DND-41 (cell line): ENCODE results near the gene SPECC1.

Source experiments
- EZH2 ChIP-seq: IDR thresholded peaks from 3 replicates; pipeline ENCODE4 v1.6.1; 2012; ENCODE audit warnings: borderline replicate concordance, low read depth, mild to moderate bottlenecking, moderate library complexity, low read length, inconsistent platforms; ENCODE audit not compliant: severe bottlenecking
- TF ChIP-seq, protein P1 (sequence below): IDR thresholded peaks from 2 replicates; pipeline ENCODE4 v1.5.1; 2012; ENCODE audit warnings: borderline replicate concordance, low read length, moderate library complexity, mild to moderate bottlenecking; ENCODE audit not compliant: poor library complexity, severe bottlenecking; ENCODE audit errors: extremely low read depth

DNA sequence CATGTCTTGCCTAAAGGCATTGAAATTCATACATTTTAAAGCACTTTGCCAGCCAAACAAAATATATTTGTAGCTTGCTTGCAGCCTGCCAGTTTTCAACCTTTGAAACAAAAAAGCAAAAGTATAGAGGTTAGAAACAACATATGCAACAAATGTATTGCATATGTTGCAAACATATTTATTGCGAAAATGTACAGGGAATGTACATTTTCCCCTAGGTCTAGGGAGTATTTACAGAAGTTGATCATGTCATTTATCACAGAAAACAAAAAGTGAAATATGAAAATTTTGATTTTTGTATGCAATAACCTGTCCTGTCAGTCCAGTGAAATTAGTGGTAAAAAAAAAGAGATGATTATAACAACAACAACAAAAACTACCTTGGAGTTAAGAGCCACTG is 171.5 kb downstream of the SPECC1 start:
- TF ChIP-seq, protein P1, sequence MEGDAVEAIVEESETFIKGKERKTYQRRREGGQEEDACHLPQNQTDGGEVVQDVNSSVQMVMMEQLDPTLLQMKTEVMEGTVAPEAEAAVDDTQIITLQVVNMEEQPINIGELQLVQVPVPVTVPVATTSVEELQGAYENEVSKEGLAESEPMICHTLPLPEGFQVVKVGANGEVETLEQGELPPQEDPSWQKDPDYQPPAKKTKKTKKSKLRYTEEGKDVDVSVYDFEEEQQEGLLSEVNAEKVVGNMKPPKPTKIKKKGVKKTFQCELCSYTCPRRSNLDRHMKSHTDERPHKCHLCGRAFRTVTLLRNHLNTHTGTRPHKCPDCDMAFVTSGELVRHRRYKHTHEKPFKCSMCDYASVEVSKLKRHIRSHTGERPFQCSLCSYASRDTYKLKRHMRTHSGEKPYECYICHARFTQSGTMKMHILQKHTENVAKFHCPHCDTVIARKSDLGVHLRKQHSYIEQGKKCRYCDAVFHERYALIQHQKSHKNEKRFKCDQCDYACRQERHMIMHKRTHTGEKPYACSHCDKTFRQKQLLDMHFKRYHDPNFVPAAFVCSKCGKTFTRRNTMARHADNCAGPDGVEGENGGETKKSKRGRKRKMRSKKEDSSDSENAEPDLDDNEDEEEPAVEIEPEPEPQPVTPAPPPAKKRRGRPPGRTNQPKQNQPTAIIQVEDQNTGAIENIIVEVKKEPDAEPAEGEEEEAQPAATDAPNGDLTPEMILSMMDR: no peak
- TF ChIP-seq EZH2: no peak
